SK-N-MC (cell line): Measurements from ENCODE around the gene POU6F2.

ENCODE experiments used
- DNase-seq: peaks from one replicate; pipeline ENCODE4 v3.0.0-alpha.2; 2011; ENCODE audit warnings: low read depth, low spot score
- H3K27ac ChIP-seq: fragments of 200-600 bp; sonication (generic); 2 replicates; pipeline ENCODE4 v1.5.1; 2016; ENCODE audit warnings: mixed run types
- H3K36me3 ChIP-seq: fragments of 200-600 bp; sonication (generic); 2 replicates; pipeline ENCODE4 v1.6.1; 2017; ENCODE audit warnings: antibody characterized with exemption, low read length, mixed read lengths; ENCODE audit not compliant: insufficient read depth
- H3K4me3 ChIP-seq: fragments of 200-600 bp; sonication (generic); 2 replicates; pipeline ENCODE4 v1.5.1; 2016
- H3K9ac ChIP-seq: fragments of 200-600 bp; sonication (generic); 2 replicates; pipeline ENCODE4 v1.8.0; 2017; ENCODE audit warnings: mixed run types, mixed read lengths; ENCODE audit not compliant: insufficient read length
- H3K9me3 ChIP-seq: fragments of 200-600 bp; sonication (generic); 2 replicates; pipeline ENCODE4 v1.6.1; 2017; ENCODE audit warnings: low read depth, mild to moderate bottlenecking, antibody characterized with exemption, low read length, moderate library complexity, mixed read lengths
- EZH2 ChIP-seq: fragments of 200-600 bp; sonication (generic); IDR thresholded peaks from one replicate; pipeline ENCODE4 v1.6.1; 2017; ENCODE audit warnings: antibody characterized with exemption
- FOXP2 ChIP-seq: optimal IDR thresholded peaks from 2 replicates; pipeline ENCODE3; 2011; ENCODE audit warnings: mild to moderate bottlenecking, moderate library complexity; ENCODE audit not compliant: insufficient read depth; ENCODE audit errors: extremely low read length, control extremely low read depth
- POLR2AphosphoS5 ChIP-seq: IDR thresholded peaks from 2 replicates; pipeline ENCODE4 v1.6.1; 2012; ENCODE audit warnings: mild to moderate bottlenecking, low read depth, low read length, borderline replicate concordance

POU6F2 gene

GRCh38 chr7:39088730-39089593 lies 111.3 kb downstream of the POU6F2 start:
- DNase-seq: no peak
- no peak for TF ChIP-seq FOXP2
- no peak for TF ChIP-seq POLR2AphosphoS5
- TF ChIP-seq EZH2: no peak
- H3K36me3 ChIP-seq: no peaks in the 10 kb centered on the region
- H3K9ac ChIP-seq: no peak overlapping the region
- H3K9me3 ChIP-seq: no peaks in the 10 kb centered on the region
- no peak overlapping the region for H3K27ac ChIP-seq
- no peak overlapping the region for H3K4me3 ChIP-seq

GRCh38 chr7:39091145-39091544 lies 113.4 kb downstream of the POU6F2 start:
- no peak for TF ChIP-seq POLR2AphosphoS5
- TF ChIP-seq EZH2: no peak
- TF ChIP-seq FOXP2: no peak
- DNase-seq: no peak
- Histone ChIP-seq H3K36me3 (no peaks in the 10 kb centered on the region), H3K9ac (no peak overlapping the region), H3K9me3 (no peaks in the 10 kb centered on the region), H3K27ac (no peak overlapping the region), H3K4me3 (no peak overlapping the region)

GRCh38 chr7:39091774-39092173 lies 114.1 kb downstream of the POU6F2 start:
- no peak for DNase-seq
- H3K9ac ChIP-seq: no peak overlapping the region

DNA sequence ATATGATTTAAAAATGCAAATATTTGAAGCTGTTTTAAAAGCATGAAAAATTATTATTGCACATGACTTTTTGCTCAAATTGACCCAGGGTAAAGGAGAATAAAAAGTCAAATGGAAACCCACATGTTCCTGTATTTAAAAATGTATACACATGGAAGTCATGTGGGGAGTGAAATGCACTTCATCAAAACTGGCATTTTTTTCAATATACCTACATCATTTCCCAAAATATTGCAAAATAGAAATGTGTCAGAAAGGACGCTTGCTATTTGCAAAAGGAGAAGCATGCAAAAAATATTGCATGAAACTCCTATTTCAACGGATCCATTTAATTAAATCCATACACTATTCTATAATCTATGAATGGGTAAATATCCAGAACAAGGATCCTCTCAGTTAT lies 117.0 kb downstream of the POU6F2 start:
- TF ChIP-seq EZH2 (no peak), POLR2AphosphoS5 (no peak), FOXP2 (no peak)
- no peak overlapping the region for H3K4me3 ChIP-seq
- no peaks in the 10 kb centered on the region for H3K36me3 ChIP-seq
- no peak overlapping the region for H3K9ac ChIP-seq
- no peak for DNase-seq
- no peaks in the 10 kb centered on the region for H3K9me3 ChIP-seq
- no peak overlapping the region for H3K27ac ChIP-seq

More at GRCh38 chr7:39091774-39092173, 114.1 kb downstream of the POU6F2 start:
- H3K4me3 ChIP-seq: no peak overlapping the region
- no peaks in the 10 kb centered on the region for H3K36me3 ChIP-seq
- TF ChIP-seq FOXP2: no peak
- TF ChIP-seq POLR2AphosphoS5: no peak
- no peak for TF ChIP-seq EZH2
- no peaks in the 10 kb centered on the region for H3K9me3 ChIP-seq
- no peak overlapping the region for H3K27ac ChIP-seq

GRCh38 chr7:39095875-39096619 lies 118.3 kb downstream of the POU6F2 start:
- no peak overlapping the region for H3K4me3 ChIP-seq
- H3K9ac ChIP-seq: no peak overlapping the region
- no peak for DNase-seq
- no peak overlapping the region for H3K27ac ChIP-seq
- no peaks in the 10 kb centered on the region for H3K9me3 ChIP-seq
- TF ChIP-seq FOXP2 (no peak), POLR2AphosphoS5 (no peak), EZH2 (no peak)
- no peaks in the 10 kb centered on the region for H3K36me3 ChIP-seq

- H3K27ac ChIP-seq: no peak overlapping the region
- H3K4me3 ChIP-seq: no peak overlapping the region
- TF ChIP-seq POLR2AphosphoS5 (no peak), FOXP2 (no peak), EZH2 (no peak)
- no peak overlapping the region for H3K9ac ChIP-seq
- no peaks in the 10 kb centered on the region for H3K9me3 ChIP-seq
- H3K36me3 ChIP-seq: no peaks in the 10 kb centered on the region
- no peak for DNase-seq
Measured at GRCh38 chr7:39098506-39098905, 120.8 kb downstream of the POU6F2 start.

GRCh38 chr7:39099146-39099545 lies 121.4 kb downstream of the POU6F2 start:
- Histone ChIP-seq H3K9me3 (no peaks in the 10 kb centered on the region), H3K27ac (no peak overlapping the region), H3K4me3 (no peak overlapping the region), H3K9ac (no peak overlapping the region), H3K36me3 (no peaks in the 10 kb centered on the region)
- no peak for TF ChIP-seq POLR2AphosphoS5
- no peak for TF ChIP-seq EZH2
- TF ChIP-seq FOXP2: no peak
- DNase-seq: no peak

DNA sequence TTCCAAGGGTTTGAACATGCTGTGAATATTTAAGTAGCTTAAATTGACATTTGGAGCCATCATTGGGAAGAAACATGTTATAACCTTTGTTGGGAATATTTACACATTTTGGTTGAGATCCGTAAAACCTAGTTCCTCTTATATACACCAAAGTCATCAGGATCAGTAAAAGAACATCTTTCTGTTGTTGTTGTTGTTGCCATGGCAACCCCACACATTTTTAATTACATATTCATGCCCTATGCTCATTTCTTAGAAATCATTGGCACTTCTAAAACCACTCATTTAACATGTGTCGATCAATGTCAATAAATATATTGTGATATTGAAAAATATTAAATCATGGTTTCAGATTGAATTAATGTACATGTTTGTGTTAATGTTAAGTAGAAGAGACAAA lies 122.6 kb downstream of the POU6F2 start:
- no peak overlapping the region for H3K4me3 ChIP-seq
- H3K9ac ChIP-seq: no peak overlapping the region
- H3K9me3 ChIP-seq: no peaks in the 10 kb centered on the region
- H3K27ac ChIP-seq: no peak overlapping the region
- TF ChIP-seq POLR2AphosphoS5 (no peak), FOXP2 (no peak), EZH2 (no peak)
- no peaks in the 10 kb centered on the region for H3K36me3 ChIP-seq
- no peak for DNase-seq
